Measurements from ENCODE around the gene CTDSPL.

GRCh38 chr3:37938011-37938410 lies 76.3 kb downstream of the CTDSPL start:
- no peak for TF ChIP-seq CTCF (IDR thresholded peaks at IDR 0.05)
- TF ChIP-seq EZH2phosphoT487 (IDR thresholded peaks at IDR 0.05), result no peak
- TF ChIP-seq EZH2 (IDR thresholded peaks at IDR 0.05), result no peak

Measured in neural progenitor cell (in vitro differentiated cells).